Cardiac muscle cell (in vitro differentiated cells and primary cell): ENCODE measurements around the gene FNIP1. TPM values are rescaled to one million over a fixed set of nuclear protein-coding genes. Genes with fewer than 3 reads are reported as not detected.
A peak's percentile ranks its signal among the peaks of the same experiment; 100 is the strongest.

Experiments used
- DNase-seq, 2 donors: peaks; one replicate each; pipeline versions ENCODE4 v3.0.0 to v3.0.0-alpha.2; 2010 to 2017; ENCODE audit warnings: low read depth in 1 of 2, low spot score in 1 of 2
- H3K27ac ChIP-seq: fragments of 200-600 bp; sonication (generic); 2 replicates; pipeline ENCODE4 v1.5.1; 2016
- H3K27me3 ChIP-seq: fragments of 200-600 bp; sonication (generic); 2 replicates; pipeline ENCODE4 v1.6.0; 2016; ENCODE audit warnings: control low read depth
- H3K36me3 ChIP-seq: fragments of 200-600 bp; sonication (generic); 2 replicates; pipeline ENCODE4 v1.5.1; 2016; ENCODE audit warnings: control low read depth
- H3K4me1 ChIP-seq: fragments of 200-600 bp; sonication (generic); 2 replicates; pipeline ENCODE4 v1.8.1; 2017; ENCODE audit warnings: low read depth, mild to moderate bottlenecking, mixed run types
- H3K4me3 ChIP-seq: fragments of 200-600 bp; sonication (generic); 2 replicates; pipeline ENCODE4 v1.5.1; 2016; ENCODE audit warnings: mild to moderate bottlenecking
- H3K9me3 ChIP-seq: fragments of 200-600 bp; sonication (generic); 2 replicates; pipeline ENCODE4 v1.5.1; 2017; ENCODE audit warnings: low read depth, mild to moderate bottlenecking, control low read depth
- polyA plus RNA-seq: library from polyadenylated mRNA; unstranded; fragments of >200 nt; fragmentation: Nextera tagmentation; extraction: Ambion mirVana; gene quantifications from 2 replicates; pipeline ENCODE4 v1.2.1, GENCODE V29; 2016
- total RNA-seq: library from RNA; depleted of rRNA; stranded (reverse); fragments of >200 nt; gene quantifications from 2 replicates; pipeline ENCODE4 v1.2.3, GENCODE V29; 2016
- TF ChIP-seq, protein P1 (sequence below): IDR thresholded peaks from 2 replicates; pipeline ENCODE4 v1.5.1; 2012; ENCODE audit warnings: low read depth, mild to moderate bottlenecking, low read length

Gene FNIP1
- total and polyA plus RNA-seq, 2 experiments from 2014 or later, result 10.1 to 24.4 TPM

DNA sequence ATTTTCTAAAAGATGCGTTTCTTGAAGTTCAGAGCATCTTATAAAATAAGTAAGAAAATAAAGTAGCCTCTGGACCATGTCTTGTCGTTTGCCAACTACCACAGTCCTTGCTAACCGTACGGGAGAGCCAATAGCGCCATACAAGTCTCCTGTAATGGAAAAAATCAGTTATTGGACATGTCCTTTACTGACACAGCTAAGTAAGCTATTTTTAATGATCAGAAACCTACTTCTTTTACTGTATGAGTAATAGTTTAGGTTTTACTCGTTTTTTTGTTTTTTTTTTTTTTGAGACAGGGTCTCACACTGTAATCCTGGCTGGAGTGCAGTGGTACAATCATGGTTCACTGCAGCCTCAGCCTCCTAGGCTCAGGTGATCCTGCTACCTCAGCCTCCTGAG lies 124.0 kb downstream of the FNIP1 start:
- peaks cover 16% of the 10 kb centered on the region for H3K36me3 ChIP-seq
- H3K9me3 ChIP-seq, result no peaks in the 10 kb centered on the region
- no peaks in the 10 kb centered on the region for H3K27me3 ChIP-seq
- TF ChIP-seq, protein P1, sequence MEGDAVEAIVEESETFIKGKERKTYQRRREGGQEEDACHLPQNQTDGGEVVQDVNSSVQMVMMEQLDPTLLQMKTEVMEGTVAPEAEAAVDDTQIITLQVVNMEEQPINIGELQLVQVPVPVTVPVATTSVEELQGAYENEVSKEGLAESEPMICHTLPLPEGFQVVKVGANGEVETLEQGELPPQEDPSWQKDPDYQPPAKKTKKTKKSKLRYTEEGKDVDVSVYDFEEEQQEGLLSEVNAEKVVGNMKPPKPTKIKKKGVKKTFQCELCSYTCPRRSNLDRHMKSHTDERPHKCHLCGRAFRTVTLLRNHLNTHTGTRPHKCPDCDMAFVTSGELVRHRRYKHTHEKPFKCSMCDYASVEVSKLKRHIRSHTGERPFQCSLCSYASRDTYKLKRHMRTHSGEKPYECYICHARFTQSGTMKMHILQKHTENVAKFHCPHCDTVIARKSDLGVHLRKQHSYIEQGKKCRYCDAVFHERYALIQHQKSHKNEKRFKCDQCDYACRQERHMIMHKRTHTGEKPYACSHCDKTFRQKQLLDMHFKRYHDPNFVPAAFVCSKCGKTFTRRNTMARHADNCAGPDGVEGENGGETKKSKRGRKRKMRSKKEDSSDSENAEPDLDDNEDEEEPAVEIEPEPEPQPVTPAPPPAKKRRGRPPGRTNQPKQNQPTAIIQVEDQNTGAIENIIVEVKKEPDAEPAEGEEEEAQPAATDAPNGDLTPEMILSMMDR, result no peak
- H3K4me3 ChIP-seq, result no peak overlapping the region
- DNase-seq, result peak in 1 of 2 donors; percentile 0
- H3K4me1 ChIP-seq, result peaks cover 22% of the 10 kb centered on the region
- peak overlapping the region; percentile 95 for H3K27ac ChIP-seq

DNA sequence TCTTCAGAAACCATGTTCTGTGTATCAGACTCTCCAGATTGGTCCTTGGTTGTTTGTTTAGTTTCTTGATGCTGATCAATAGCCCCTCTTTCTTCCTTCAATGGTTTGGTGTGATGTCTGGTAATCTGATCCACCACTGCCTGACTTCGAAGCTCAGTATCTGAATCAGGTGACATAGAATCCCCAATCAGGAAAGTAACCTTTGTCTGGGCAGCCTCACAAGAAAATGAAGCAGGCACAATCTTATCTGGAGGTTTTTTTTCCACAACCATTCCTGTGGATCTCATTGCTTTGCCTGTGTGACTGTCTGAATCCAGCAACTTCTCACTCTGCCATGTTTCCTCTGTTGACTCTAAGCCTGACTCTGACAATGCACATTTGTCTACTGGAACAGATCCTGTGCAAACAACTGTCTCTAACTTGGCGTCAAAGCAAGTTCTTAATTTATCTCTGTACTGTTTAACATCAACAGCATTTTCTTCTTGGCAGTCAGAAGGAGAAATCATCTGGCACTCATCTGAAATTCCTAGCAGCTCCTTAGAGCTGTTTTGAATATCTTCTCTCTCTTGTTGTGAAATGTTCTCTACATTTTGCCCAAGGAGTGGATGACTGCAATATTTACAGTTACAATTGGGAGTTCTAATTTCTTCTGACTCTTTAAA lies 124.7 kb downstream of the FNIP1 start:
- Histone ChIP-seq H3K36me3 (peaks cover 10% of the 10 kb centered on the region), H3K4me1 (peaks cover 22% of the 10 kb centered on the region), H3K4me3 (no peak overlapping the region), H3K27me3 (no peaks in the 10 kb centered on the region), H3K27ac (peak overlapping the region; percentile 95), H3K9me3 (no peaks in the 10 kb centered on the region)
- DNase-seq, result peak; percentile 69 to 98
- TF ChIP-seq, protein P1, result no peak

DNA sequence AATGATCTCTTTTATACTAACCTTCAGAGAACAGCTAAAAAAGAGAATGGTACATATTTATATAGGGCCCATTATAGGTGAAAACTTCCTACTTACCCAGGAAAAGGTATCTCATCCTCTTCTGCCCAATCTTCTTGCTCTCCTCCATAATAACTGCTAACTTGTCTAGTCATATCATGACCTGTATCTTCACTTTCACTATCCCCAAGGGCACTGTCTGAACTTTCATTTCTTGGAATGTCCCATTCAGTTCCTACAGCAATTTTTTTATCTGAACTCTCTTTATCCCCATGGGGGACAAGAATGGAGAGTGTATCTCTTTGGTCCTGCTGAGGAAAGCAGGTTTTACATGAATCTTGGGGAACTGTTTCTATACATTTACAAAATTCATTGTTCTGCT lies 125.4 kb downstream of the FNIP1 start:
- H3K27me3 ChIP-seq, result no peaks in the 10 kb centered on the region
- peak overlapping the region; percentile 95 for H3K27ac ChIP-seq
- peak in 1 of 2 donors; percentile 28 for DNase-seq
- no peaks in the 10 kb centered on the region for H3K9me3 ChIP-seq
- TF ChIP-seq, protein P1, result no peak
- H3K4me1 ChIP-seq, result peaks cover 22% of the 10 kb centered on the region
- peaks cover 3% of the 10 kb centered on the region for H3K36me3 ChIP-seq
- no peak overlapping the region for H3K4me3 ChIP-seq

DNA sequence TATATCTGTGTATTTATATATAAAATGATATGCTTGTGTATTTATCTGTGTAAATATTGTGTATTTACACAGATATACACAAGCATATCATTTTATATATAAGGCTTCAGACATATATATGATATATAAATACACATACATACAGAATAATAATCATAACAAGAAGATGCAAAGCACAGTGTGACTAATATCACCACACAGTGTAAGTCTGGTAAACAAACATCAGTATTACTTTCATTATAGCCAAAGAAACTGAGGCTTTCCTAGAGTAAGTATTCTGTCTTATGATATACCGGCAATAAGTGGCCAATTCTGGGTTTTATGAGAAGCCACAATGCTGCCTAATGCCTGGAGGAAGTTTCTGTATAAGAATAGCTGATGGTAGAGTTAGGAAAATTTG lies 131.9 kb downstream of the FNIP1 start:
- Histone ChIP-seq H3K27ac (no peak overlapping the region), H3K4me3 (no peak overlapping the region), H3K4me1 (no peaks in the 10 kb centered on the region), H3K36me3 (peaks cover 6% of the 10 kb centered on the region), H3K9me3 (no peaks in the 10 kb centered on the region), H3K27me3 (no peaks in the 10 kb centered on the region)
- TF ChIP-seq, protein P1, result no peak
- no peak for DNase-seq

DNA sequence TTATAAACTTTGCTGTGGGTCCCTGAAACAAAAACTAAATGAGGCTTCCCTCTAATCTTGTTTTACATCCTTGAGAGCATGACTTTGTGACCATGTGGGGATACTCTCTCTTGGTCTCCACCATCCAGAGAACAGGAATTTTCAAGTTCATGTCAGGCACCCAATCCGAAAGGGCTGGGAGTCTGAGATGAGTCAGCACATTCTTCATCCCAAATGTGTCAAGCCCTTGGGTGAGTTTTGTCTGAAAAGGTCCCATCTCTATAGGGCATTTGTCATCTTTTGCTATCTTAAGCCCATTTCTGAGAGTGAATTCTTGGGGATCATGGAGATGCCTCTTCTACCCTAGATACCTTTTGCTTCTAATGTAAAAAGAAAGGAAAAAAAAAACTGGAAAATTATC lies 134.9 kb downstream of the FNIP1 start:
- TF ChIP-seq, protein P1, result no peak
- DNase-seq, result no peak
- no peaks in the 10 kb centered on the region for H3K4me1 ChIP-seq

DNA sequence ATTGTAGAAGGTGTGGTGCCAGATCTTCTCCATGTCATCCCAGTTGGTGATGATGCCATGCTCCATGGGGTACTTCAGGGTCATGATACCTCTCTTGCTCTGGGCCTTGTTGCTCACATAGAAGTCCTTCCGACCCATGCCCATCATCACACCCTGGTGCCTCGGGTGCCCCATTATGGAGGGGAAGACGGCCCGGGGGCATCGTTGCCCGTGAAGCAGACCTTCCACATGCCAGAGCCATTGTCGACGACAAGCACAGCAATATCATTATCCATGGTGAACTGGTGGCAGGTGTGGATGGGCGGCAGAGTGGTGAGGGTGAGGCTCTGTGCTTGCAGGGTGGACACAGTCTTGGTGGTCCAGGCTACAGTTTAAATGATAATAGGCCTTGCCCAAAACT lies 137.0 kb downstream of the FNIP1 start:
- H3K36me3 ChIP-seq, result peaks cover 13% of the 10 kb centered on the region
- TF ChIP-seq, protein P1, result no peak

More for the DNA sequence above, 134.9 kb downstream of the FNIP1 start:
- Histone ChIP-seq H3K4me3 (no peak overlapping the region), H3K9me3 (no peaks in the 10 kb centered on the region), H3K27ac (no peak overlapping the region), H3K36me3 (peaks cover 13% of the 10 kb centered on the region), H3K27me3 (no peaks in the 10 kb centered on the region)

More for the DNA sequence above, 137.0 kb downstream of the FNIP1 start:
- H3K27me3 ChIP-seq, result no peaks in the 10 kb centered on the region
- H3K9me3 ChIP-seq, result no peaks in the 10 kb centered on the region
- no peak overlapping the region for H3K4me3 ChIP-seq
- no peak overlapping the region for H3K27ac ChIP-seq
- no peaks in the 10 kb centered on the region for H3K4me1 ChIP-seq
- no peak for DNase-seq
